ENCODE measurements around the gene MAN1A1.

Gene MAN1A1

GRCh38 chr6:119264854-119265397 lies 84.6 kb downstream of the MAN1A1 start:
- no peak for DNase-seq

- DNase-seq: no peak
Measured at GRCh38 chr6:119262612-119263011, 86.9 kb downstream of the MAN1A1 start.

GRCh38 chr6:119261944-119262284 lies 87.6 kb downstream of the MAN1A1 start:
- DNase-seq: no peak

- DNase-seq: no peak
Measured at GRCh38 chr6:119259027-119259426, 90.5 kb downstream of the MAN1A1 start.

GRCh38 chr6:119257726-119258125 lies 91.8 kb downstream of the MAN1A1 start:
- no peak for DNase-seq

GRCh38 chr6:119256978-119257462 lies 92.5 kb downstream of the MAN1A1 start:
- no peak for DNase-seq

- DNase-seq: no peak
Measured at GRCh38 chr6:119256392-119256791, 93.2 kb downstream of the MAN1A1 start.

GRCh38 chr6:119255492-119255891 lies 94.1 kb downstream of the MAN1A1 start:
- DNase-seq: no peak

- no peak for DNase-seq
Measured at GRCh38 chr6:119250036-119250435, 99.5 kb downstream of the MAN1A1 start.

GRCh38 chr6:119249319-119249718 lies 100.2 kb downstream of the MAN1A1 start:
- no peak for DNase-seq

GRCh38 chr6:119247504-119247903 lies 102.1 kb downstream of the MAN1A1 start:
- DNase-seq: no peak

- peak; percentile 9 for DNase-seq
Measured at GRCh38 chr6:119243657-119244056, 105.9 kb downstream of the MAN1A1 start.

- DNase-seq: no peak
Measured at GRCh38 chr6:119243037-119243436, 106.5 kb downstream of the MAN1A1 start.

GRCh38 chr6:119241540-119242309 lies 107.8 kb downstream of the MAN1A1 start:
- no peak for DNase-seq

- no peak for DNase-seq
Measured at GRCh38 chr6:119241111-119241465, 108.5 kb downstream of the MAN1A1 start.

GRCh38 chr6:119240257-119241110 lies 109.1 kb downstream of the MAN1A1 start:
- no peak for DNase-seq

- DNase-seq: no peak
Measured at GRCh38 chr6:119237177-119237715, 112.3 kb downstream of the MAN1A1 start.

- no peak for DNase-seq
Measured at GRCh38 chr6:119234941-119235340, 114.6 kb downstream of the MAN1A1 start.

- no peak for DNase-seq
Measured at GRCh38 chr6:119234457-119234856, 115.1 kb downstream of the MAN1A1 start.

- no peak for DNase-seq
Measured at GRCh38 chr6:119233312-119233984, 116.1 kb downstream of the MAN1A1 start.

GRCh38 chr6:119231394-119231793 lies 118.2 kb downstream of the MAN1A1 start:
- no peak for DNase-seq

- DNase-seq: no peak
Measured at GRCh38 chr6:119230160-119230559, 119.4 kb downstream of the MAN1A1 start.

GRCh38 chr6:119227377-119227776 lies 122.2 kb downstream of the MAN1A1 start:
- DNase-seq: no peak

All from NCI-H1417 treated with DMSO at 0.1 percent for 48 hours (cell line).